Measurements from ENCODE around the gene TLK1.
"Not testable (repeated sequence)": the region's sequence is repeated elsewhere in the genome, so short reads cannot be mapped to it uniquely, and the experiment has no call there.

The TLK1 gene

DNA sequence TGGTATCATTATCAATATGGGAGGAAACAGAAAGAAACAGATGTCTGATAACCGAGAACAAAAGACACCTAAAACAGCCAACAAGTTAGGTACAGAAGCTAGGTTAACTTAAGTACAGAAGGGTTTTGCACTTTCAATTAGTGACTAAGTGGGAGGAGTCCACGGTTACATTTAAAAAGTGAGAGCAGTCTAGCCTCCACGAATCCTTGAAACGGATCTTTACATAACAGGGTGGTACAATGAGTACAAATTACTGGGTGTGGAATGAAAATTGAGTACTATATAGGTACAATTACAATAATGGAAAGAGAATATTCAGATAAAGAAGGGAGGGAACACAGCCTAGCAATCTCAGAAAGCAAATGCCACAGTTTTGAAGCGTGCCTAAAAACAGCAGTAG lies 76.6 kb downstream of the TLK1 start:
- TF ChIP-seq, protein P1, sequence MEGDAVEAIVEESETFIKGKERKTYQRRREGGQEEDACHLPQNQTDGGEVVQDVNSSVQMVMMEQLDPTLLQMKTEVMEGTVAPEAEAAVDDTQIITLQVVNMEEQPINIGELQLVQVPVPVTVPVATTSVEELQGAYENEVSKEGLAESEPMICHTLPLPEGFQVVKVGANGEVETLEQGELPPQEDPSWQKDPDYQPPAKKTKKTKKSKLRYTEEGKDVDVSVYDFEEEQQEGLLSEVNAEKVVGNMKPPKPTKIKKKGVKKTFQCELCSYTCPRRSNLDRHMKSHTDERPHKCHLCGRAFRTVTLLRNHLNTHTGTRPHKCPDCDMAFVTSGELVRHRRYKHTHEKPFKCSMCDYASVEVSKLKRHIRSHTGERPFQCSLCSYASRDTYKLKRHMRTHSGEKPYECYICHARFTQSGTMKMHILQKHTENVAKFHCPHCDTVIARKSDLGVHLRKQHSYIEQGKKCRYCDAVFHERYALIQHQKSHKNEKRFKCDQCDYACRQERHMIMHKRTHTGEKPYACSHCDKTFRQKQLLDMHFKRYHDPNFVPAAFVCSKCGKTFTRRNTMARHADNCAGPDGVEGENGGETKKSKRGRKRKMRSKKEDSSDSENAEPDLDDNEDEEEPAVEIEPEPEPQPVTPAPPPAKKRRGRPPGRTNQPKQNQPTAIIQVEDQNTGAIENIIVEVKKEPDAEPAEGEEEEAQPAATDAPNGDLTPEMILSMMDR (IDR thresholded peaks at IDR 0.05; ENCODE audit: low read depth, low read length), result no peak
- DNase-seq (ENCODE audit: extremely low read depth, low read depth), result no peak

- no peak for DNase-seq (ENCODE audit: extremely low read depth, low read depth)
- TF ChIP-seq, protein P1 (IDR thresholded peaks at IDR 0.05; ENCODE audit: low read depth, low read length), result no peak
These were observed 77.2 kb downstream of the TLK1 start for GRCh38 chr2:171083451-171083850.

DNA sequence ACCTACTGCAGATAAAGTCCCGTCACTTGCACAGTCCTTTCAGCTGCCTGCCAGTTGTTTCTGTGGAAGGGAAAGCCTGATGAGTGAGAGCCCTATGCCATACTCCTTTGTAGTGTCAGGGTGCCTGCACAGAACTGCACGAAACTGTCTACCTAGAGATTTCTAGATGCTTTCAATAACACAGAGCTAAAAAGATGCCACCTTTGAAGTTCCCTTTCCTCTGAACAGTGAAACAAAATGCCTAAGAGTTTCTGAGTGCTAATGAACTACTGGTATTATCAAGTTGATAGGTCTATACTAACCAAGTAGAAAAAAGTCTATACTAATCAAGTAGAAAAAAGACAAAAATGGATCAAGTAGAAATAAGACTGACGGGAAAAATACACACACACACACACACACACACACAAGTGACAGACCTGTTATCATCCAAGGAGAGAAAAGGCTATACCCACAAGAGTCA lies 79.0 kb downstream of the TLK1 start:
- no peak for DNase-seq (ENCODE audit: extremely low read depth, low read depth)
- TF ChIP-seq, protein P1 (IDR thresholded peaks at IDR 0.05; ENCODE audit: low read depth, low read length), result no peak

DNA sequence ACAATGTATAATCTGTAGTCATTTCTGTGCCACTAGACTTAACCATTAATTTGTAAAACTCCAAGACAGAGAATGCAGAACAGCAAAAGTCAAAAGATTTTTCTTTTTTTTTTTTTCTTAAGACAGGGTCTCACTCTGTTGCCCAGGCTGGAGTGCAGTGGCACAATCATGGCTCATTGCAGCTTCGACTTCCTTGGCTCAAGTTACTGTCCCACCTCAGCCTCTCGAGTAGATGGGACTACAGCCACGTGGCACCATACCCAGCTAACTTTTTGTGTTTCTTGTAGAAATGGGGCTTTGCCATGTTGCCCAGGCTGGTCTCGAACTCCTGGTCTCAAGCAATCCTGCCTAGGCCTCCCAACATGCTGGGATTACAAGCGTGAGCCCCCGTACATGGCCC lies 80.1 kb downstream of the TLK1 start:
- TF ChIP-seq, protein P1 (IDR thresholded peaks at IDR 0.05; ENCODE audit: low read depth, low read length), result no peak
- no peak for DNase-seq (ENCODE audit: extremely low read depth, low read depth)

DNA sequence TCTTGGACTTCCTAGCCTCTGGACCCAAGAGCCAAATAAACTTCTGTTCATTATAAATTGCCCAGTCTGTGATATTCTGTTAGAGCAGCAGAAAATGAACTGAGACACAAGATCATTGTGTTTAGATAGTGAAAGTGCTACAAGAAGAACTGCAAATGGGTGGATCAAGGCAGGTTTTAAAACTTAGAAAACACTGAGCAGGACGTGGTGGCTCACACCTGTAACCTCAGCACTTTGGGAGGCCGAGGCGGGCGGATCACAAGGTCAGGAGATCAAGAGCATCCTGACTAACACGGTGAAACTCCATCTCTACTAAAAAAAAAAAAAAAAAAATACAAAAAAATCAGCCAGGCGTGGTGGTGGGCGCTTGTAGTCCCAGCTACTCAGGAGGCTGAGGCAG lies 84.3 kb downstream of the TLK1 start:
- DNase-seq (ENCODE audit: extremely low read depth, low read depth), result not testable (repeated sequence)

DNA sequence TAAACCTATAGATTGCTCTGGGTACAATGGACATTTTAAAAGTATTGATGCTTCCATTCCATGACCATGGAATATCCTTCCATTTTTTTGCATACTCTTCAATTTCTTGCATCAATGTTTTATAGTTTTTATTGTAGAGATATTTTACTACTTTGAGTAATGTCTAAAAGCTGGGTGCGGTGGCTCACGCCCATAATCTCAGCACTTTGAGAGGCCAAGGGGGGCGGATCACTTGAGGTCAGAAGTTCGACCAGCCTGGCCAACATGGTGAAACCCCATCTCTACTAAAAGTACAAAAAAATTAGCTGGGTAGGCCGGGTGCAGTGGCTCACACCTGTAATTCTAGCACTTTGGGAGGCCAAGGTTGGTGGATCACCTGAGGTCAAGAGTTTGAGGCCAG lies 88.5 kb downstream of the TLK1 start:
- TF ChIP-seq, protein P1 (IDR thresholded peaks at IDR 0.05; ENCODE audit: low read depth, low read length), result no peak
- DNase-seq (ENCODE audit: extremely low read depth, low read depth), result no peak

- no peak for DNase-seq (ENCODE audit: extremely low read depth, low read depth)
- TF ChIP-seq, protein P1 (IDR thresholded peaks at IDR 0.05; ENCODE audit: low read depth, low read length), result no peak
These were observed 91.3 kb downstream of the TLK1 start for GRCh38 chr2:171069286-171069956.

- TF ChIP-seq, protein P1 (IDR thresholded peaks at IDR 0.05; ENCODE audit: low read depth, low read length), result no peak
- no peak for DNase-seq (ENCODE audit: extremely low read depth, low read depth)
These were observed 94.6 kb downstream of the TLK1 start for GRCh38 chr2:171066110-171066509.
